Measurements from ENCODE around the gene CARMIL1.
A peak's percentile ranks its signal among the peaks of the same experiment; 100 is the strongest.
"Not testable (repeated sequence)": the region's sequence is repeated elsewhere in the genome, so short reads cannot be mapped to it uniquely, and the experiment has no call there.

The CARMIL1 gene

DNA sequence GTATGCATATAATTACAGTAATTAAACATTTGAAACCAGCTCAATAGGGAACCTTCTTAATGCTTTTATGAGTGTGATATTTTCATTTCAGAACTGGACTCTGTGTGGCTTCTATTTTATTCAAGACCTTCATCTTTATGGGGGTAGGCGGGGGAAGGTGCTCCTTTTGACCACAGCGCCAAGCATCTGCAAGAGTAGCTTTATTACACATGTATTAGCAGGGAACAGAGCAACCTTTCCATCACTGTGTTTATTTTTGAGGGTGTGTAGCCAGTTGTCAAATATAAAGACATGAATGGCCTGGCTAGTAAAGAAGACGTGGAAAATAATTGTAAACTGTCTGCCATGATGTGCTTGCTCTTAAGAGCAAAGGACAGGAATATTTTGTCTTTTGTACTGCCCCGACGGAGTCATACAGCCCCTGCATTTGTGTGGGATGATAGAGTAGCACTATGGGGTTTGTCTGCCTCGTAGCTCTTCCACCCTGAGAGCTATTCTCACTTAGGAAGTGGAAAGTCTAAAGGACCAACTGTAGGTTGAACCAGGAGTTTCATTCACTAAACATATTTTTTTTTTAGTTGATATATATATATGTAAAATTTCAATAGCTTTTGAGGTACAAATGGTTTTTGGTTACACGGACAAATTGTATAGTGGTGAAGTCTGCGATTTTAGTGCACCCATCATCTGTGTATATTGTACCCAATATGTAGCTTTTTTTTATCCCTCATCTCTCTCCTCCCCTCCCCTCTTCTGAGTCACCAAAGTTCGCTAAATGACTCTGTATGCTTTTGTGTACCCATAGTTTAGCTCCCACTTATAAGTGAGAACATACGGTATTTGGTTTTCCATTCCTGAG, 91.2 kb downstream of the CARMIL1 start:
- DNase-seq (ENCODE audit: low spot score), result no peak

DNA sequence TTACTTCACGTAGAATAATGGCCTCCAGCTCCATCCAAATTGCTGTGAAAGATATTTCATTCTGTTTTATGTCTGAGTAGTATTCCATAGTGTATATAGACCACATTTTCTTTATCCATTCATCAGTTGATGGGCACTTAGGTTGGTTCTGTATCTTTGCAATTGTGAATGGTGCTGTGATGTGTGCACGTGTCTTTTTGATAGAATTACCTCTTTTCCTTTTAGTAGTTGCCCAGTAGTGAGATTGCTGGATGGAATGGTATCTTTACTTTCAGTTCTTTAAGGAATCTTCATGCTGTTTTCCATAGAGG, 91.8 kb downstream of the CARMIL1 start:
- DNase-seq (ENCODE audit: low spot score), result no peak

DNA sequence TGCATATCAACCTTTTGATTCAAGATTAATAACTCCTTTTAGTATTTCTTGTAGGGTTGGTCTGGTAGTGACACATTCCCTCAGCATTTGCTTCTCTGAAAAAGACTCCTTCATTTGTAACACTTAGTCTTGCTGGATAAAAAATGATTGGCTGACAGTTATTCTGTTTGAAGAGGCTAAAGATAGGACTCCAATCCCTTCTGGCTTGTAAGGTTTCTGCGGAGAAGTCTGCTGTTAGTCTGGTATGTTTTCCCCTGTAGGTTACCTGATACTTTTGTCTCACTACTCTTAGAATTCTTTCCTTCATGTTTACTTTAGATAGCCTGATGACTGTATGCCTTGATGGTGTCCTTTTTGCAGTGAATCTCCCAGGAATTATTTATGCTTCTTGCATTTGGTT, 96.0 kb downstream of the CARMIL1 start:
- DNase-seq (ENCODE audit: low spot score), result no peak

DNA sequence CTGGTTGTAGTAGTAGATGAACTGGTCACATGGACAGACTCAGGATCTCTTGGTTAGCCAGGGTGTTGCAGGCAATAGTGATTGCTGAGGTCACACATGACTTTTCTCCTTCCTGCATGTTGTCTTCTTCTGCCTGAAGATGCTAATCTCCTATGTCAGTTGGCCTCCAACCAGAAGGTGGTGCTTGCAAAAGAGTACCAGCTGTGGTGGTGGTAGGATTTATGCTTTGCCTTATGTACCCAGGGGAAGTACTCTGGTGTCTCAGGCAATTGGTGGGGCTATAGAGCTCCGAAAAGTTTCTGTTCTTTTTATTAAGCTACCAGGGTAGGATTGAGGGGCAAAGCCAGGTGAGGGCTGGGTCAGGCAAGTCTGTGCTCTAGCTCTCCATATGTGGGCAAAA, 98.5 kb downstream of the CARMIL1 start:
- no peak for DNase-seq (ENCODE audit: low spot score)

DNA sequence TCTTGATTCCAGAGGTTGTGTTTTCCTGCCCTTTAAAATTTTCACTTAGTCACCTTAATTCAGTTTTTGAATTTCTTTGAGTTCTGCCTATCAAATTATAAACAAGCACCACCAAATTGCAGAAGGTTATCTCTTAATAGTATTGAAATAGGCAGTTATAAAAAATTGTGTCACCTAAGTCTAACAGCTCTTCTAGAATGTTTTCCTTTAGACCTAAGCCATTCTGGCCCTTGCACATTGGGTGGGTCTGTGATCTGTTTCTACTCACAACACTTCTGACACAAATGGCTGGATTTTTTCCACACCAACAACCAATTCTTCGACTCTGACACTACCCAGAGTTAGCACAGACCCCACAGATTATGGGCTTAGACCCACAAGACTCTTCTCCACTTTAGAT, 101.9 kb downstream of the CARMIL1 start:
- no peak for DNase-seq (ENCODE audit: low spot score)

DNA sequence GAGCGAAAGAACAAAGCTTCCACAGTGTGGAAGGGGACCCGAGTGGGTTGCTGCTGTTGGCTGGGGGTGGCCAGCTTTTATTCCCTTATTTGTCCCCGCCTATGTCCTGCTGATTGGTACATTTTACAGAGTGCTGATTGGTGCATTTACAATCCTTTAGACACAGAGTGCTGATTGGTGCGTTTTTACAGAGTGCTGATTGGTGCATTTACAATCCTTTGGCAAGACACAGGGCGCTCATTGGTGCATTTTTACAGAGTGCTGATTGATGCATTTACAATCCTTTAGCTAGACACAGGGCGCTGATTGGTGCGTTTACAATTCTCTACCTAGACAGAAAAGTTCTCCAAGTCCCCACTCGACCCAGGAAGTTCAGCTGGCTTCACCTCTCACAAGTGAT, 103.3 kb downstream of the CARMIL1 start:
- not testable (repeated sequence) for DNase-seq (ENCODE audit: low spot score)

DNA sequence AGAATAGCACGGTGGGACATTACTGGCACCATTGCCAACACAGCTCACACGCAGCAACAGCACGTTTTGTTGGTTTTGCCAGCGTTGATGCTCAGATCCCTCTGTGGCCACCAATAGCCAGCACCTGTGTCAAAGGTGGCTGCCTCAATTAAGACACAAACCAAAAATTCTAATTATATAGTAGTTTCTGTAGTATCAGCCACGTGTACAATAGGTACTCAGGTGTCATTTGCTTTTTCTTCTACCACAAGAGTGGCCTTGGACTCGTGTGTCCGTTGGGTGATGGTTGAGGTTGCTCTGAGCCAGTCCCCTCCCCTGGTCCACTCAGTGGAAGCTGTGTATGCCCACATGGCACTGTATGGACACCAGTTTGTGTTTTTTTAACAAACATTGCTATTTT, 105.1 kb downstream of the CARMIL1 start:
- no peak for DNase-seq (ENCODE audit: low spot score)

DNA sequence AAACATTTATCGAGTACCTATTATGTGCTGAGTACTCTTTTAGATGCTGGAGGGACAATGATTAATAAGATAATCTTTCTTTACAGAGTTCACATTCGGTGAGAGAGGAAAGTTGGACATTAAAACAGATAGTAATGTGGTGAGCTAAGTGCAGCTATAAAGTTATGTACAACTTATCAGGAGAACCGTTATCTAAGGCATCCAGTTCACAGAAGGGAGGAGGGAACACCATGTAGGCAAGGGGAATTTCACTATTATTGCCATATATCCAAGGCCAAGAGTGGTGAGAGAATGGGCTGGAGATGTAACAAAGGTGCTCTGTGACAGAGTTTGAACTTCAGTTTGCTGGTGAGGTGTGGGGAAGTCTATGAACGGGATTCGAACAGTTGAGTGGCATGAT, 105.8 kb downstream of the CARMIL1 start:
- no peak for DNase-seq (ENCODE audit: low spot score)

DNA sequence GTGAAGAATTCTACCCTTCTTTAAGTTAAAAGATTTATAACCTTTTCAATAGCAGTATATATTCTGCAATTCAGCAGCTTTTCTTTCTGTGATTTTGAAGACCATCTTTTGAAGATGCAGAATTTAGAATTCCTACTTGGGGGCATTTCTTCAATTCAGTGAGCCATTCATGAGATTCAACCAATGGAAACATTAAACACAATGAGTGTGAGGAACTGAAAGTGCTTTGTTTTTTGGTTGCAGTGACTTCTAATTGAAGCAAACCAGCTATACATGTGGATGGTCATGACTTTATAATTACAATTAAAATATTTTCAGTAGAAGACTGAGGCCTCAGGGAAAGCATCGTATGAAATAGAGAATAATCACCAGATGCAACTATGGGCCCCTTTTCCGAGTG, 108.3 kb downstream of the CARMIL1 start:
- DNase-seq (ENCODE audit: low spot score), result no peak

DNA sequence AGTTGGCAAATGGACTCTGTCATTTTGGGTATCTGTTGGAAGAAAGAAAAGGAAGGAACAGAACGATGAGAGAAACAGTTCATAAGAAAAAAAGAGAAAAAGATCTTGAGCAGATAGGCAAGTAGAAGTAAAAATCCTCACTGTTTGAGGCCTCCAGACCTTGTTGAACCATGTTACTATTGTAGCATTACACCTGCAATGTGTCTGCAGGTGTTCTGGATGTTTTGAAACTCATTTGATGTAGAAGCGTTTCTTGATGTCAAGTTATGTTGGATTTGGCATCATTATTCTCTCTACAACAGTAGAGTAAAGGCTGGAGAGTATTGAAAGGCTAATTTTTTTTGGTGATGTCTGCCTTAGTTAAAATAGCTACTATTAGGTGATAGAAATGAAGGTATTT, 108.7 kb downstream of the CARMIL1 start:
- DNase-seq (ENCODE audit: low spot score), result no peak

DNA sequence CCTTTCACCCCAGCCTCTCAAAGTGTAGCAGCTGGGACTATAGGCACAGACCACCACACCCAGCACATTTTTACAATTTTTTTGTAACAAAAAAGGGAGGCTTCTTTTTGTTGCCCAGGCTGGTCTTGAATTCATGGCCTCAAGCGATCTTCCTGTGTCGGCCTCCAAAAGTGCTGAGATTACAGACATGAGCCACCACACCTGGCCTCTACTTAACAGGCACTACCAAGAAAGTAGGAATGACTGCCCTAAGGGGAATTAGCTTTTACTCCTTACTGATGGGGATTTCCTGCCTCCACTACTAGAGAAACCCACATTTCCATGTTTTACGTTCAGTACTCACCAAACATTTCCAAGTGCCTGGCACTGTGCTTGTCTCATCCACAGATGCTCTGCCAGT, 109.6 kb downstream of the CARMIL1 start:
- DNase-seq (ENCODE audit: low spot score), result no peak

DNA sequence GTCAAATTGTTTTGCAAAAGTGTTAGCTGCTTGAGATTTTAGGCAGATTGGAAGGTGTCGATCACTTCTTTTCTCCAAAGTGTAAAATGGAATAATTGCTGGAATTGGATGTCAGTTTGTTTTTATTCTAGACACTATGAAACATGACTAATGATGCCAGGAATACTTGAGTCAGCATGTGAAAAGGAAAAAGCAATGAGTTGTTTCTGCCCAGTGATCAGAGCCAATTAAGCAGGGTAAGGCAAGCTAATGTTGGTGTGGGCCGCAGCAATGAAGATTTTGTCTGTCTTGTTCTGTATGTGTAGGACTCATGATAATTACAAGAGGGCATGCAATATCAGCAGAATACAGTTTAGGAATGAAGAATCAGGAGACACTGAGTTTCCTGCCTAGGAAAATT, 110.3 kb downstream of the CARMIL1 start:
- no peak for DNase-seq (ENCODE audit: low spot score)

DNA sequence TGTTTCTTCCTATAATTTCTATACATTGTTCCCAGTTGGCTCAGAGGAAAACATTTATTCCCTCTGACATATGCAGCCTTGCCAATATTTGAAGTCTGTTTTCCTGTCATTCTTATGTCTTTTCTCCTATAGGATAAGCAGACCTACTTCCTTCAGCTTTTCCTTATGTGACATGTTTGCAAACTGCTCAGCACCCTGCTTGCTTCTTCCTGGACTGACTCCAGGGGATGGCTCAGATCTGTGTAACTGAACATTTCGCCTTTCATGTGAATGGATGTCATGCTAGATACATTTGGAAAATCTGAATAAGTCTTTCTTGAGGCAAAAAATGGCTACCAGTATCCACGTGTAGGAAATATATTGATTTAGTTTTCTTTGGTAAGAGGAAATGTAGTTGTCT, 113.2 kb downstream of the CARMIL1 start:
- DNase-seq (ENCODE audit: low spot score), result no peak

DNA sequence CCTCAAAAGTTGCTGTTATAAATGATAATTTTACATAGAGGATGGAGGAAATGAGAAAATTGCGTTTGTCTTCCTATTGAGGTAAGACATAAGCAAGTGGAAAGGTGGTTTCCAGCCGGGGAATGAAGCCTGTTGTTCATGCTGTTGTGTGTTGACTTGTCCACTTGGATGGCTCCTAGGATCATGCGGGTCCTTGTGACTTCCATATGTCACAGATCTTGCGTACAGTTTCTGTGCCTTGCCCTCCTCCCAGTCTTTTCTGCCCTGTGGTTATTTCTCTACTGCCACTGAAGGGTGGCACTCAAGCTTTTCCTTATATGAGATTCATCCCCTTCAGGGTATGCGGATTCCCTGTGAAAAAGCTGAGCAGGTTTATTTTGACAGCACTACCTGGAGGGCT, 116.6 kb downstream of the CARMIL1 start:
- no peak for DNase-seq (ENCODE audit: low spot score)

DNA sequence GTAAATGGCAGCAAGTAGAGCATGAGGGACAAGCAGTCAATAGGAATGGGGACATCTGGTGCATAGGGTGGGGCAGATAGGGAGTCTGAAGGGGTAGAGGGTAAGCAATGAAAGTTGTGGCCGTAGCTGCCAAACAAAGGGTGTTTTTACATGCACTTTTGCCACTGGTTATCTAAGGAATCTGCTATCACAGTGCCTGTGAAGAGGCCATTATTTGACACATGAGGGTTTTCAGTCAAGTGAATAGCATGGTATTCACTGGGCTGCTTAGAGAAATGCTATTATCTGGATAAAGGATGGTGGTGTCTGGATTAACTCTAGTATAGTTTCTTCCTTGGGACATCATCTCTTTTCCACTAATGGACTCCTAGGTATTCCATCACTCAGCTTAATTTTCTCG, 118.2 kb downstream of the CARMIL1 start:
- DNase-seq (ENCODE audit: low spot score), result no peak

DNA sequence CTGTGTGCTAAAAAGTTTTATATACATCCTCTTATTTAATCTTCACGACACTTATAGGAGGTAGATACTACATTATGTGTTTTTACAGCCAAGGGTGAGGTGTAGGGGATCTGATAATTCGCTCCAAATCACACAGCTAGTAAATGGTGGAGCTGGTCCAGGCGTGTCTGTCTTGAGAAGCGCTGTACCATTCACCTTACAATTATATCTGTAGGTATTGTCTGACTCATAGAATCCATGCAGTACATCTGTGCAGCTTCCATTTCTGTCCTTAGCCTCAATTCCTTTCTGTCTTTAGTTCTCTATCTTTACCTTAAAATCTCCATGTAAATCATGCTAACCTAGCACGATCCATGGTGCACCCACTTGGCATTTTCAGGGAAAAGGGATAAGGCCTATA, 120.7 kb downstream of the CARMIL1 start:
- no peak for DNase-seq (ENCODE audit: low spot score)

DNA sequence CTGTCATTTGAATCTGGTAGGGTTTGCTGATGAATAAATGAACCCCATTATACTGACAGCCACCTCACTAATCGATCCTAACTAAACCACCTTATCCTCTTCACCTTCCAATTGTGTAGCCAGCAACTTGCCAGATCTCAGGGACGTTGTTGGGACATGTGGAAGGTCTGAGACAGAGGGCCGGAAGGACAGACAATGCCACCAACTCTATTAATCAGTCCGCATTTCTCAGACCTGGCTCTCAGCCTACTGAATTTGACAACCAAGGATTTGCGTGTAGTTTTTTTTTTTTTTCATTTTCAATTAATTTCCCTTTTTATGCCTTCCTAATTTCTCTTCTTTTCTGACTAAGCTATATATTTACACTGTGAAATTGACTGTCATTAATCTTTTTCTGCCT, 122.5 kb downstream of the CARMIL1 start:
- no peak for DNase-seq (ENCODE audit: low spot score)

DNA sequence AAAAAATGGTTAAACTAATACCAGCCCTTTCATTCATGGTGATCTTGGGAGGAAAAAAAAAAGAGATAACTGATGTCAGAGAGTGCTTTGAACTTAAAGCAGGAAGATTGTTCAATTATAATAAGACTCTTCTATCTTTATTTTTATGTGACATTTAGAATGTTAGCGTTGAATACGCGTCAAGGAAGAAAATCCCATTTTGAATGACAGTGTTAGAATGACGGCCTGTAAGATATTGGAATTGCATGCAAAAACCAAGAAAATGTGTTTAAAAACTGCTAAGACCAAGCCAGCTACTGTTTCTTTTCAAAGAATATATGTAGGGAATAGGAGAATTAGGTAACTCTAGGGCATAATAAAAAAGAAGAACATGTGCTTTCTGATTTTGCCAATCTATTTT, 123.0 kb downstream of the CARMIL1 start:
- no peak for DNase-seq (ENCODE audit: low spot score)

DNA sequence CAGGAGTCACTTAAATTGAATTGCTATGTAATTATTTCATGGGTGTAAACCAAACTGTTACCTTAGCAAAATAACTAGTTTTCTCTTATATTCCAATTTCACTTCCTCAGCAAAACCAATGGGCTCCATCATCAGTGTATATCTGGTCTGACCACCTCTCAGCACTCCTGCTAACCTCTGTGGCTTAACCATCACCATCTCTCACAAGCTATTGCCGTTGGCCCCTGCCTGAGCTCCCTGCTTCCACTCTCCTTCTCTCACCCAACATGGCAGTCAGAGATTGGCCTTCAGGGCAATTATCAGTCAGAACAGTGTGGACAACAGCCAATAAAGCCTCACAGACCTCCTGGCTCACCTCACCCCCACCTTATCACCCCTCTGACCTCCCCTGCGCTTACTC, 124.0 kb downstream of the CARMIL1 start:
- no peak for DNase-seq (ENCODE audit: low spot score)

DNA sequence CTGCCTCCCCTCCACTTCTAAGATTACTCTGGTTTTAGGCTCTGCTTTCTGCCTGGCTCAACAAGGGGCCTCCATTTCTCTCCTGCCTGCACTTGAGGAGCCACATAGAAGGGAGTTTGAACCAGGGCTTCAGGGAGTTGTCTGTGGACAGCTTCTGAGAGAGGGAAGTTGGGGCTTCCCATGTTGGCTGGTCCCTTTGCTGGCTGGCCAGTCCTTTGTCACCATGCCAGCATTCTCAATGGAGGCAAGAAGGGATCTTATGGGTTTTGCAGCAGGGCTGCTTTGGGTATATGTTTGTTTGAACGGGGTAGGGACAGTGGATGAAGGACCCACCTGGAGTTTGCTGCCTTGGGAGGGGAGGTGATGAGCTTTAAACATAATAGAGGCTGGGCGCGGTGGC, 124.9 kb downstream of the CARMIL1 start:
- no peak for DNase-seq (ENCODE audit: low spot score)

DNA sequence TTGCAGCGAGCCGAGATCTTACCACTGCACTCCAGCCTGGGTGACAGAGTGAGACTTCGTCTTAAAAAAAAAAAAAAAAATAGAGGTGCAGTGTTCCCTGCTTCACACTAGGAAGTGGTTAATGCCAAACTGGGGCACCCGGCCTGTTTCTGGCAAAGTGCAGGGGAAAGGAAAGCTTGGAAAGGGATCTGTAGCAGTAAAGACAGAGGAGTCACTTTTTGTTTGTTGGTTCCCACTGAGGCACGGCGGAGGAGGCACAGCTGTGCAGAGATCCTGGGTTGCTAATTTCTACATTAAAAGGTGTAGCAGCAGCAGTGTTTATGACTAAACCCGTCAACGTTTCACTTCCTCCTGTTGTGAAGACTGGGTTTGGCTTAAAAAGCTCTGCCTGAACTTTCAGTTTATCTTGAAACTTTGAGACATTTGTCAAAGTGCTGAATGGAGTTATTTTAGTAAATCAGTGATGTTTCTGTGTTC, 125.6 kb downstream of the CARMIL1 start:
- DNase-seq (ENCODE audit: low spot score), result peak; percentile 49

DNA sequence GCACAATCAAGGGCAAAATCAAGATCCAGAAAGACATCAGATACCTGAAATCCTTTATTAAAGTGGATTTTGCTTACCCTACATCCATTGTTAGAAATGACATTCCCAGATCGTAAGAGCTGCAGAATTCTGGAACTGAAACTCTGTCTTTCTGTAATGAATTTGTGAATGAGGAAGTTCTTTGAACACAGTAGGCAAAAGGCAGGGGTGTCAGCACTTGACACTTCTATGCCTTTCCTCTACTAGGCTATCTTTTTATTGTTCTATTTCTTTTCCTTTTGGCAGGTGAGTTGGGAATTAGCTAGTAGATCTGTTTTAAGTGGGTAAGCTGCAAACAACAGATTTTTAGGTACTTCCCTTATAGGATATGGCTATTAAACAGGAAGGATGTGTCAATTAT, 126.3 kb downstream of the CARMIL1 start:
- no peak for DNase-seq (ENCODE audit: low spot score)

DNA sequence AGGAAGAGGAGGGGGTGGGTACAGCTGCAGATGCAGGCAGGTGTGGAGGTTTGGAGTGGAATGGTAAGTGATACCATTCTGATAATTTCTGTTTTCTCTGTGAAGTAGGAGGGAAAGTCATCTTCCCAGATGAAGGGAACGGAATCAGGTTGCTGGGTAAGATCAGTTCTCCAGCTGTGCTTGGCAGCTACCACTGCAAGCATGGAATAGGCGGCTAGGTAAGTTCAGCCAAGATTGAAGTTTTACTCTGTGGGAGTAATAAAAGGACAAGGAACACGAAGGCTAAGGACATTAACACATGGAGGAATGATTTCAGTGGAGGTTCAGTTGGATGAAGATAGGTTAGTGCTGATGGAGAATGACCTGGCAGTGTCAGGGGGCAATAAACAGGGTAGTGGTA, 128.3 kb downstream of the CARMIL1 start:
- DNase-seq (ENCODE audit: low spot score), result no peak

DNA sequence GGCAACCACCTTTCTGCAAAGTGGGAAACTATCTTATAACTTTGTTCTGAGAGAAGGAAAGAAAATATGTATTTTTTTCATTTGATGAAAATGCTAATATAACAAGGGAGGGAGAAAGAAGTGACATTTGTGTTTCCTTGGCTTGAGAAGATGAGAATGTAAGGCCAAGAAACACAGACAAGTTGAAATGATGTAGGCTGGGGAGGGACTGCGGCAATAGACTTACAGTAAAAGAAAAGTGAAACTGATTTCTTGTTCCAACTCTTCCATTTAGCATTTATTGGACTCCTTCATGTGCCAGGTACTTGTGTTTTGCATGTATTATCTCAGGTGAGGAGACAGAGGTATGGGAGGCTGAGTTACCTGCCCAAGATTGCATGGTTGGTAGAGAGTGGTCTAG, 130.9 kb downstream of the CARMIL1 start:
- no peak for DNase-seq (ENCODE audit: low spot score)

Data from CD4-positive, alpha-beta T cell treated with Interleukin-6 at 100 ng/mL for 8 hours (primary cell).